GM19438 (cell line): ENCODE results near the gene KCMF1.

Experiments used
- ATAC-seq: cut with Tn5 transposase; IDR thresholded peaks from one replicate; pipeline ENCODE4 v1.9.1; 2021; ENCODE audit warnings: low read depth; ENCODE audit not compliant: unreplicated experiment

The KCMF1 gene

DNA sequence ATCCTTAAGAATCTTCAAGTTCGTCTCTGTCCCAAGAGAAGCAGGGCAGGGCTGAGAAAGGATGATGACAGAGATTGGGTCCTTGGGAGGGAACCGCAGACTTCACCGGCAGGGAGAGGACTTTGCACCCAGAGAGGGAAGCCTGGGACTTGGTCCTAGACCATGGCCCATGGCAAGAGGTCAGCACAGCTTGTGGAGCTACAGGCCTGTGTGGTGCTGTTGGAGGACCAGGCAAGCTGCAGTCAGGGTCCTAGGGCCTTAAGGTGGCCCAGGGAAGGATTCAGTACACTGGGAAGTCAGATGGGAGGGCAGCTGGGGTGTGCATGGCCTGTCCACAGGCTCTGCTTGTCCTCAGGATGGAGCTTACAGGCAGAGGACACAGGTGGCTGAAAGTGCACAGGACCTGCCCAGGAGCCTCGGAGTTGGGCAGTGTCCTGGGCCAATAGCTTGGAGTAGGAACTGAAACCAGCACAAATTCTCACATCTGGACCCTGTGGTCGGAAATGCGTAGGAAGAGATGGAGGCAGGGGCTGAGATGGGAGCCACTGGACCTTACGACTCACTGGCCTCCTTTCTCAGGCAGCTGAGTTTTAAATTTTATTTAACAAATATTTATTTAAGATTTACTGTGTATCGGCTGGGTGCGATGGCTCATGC is 105.8 kb downstream of the KCMF1 start:
- no peak for ATAC-seq

DNA sequence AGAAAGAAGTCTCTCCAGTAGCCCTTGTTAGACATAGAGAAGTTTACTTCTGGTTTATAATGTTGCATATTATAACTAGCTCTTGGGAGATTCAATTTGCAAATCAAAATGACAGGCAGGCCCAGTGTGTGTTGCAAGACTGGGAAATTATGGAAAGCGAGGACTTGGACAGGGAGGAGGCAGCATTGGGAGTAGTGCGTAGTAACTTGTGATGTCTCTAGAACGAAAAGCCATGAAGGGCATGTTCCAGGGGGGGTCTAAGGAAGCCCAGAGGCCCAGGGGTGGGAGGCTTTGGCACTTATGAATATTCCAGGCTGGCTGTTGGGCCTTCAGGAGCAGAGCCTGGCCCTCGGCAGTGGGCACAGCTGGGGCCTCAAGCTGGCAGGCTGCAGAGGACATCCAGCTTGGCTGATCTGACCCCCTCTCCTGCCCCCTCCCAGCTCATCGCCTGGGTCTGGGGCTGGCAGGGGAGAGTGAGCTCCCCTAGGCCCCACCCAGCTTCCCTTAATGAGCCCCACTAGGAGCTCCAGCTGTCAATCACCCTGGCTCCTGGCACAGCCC is 107.0 kb downstream of the KCMF1 start:
- ATAC-seq = no peak

- ATAC-seq = no peak
Measured at GRCh38 chr2:85078536-85078935, 107.6 kb downstream of the KCMF1 start.

GRCh38 chr2:85083092-85083491 is 112.1 kb downstream of the KCMF1 start:
- ATAC-seq = no peak

- no peak for ATAC-seq
Measured at GRCh38 chr2:85085563-85085962, 114.6 kb downstream of the KCMF1 start.

- no peak for ATAC-seq
Measured at GRCh38 chr2:85087541-85087940, 116.6 kb downstream of the KCMF1 start.

- no peak for ATAC-seq
Measured at GRCh38 chr2:85088921-85089320, 118.0 kb downstream of the KCMF1 start.

GRCh38 chr2:85089585-85089984 is 118.6 kb downstream of the KCMF1 start:
- no peak for ATAC-seq

- ATAC-seq = no peak
Measured at GRCh38 chr2:85091838-85092237, 120.9 kb downstream of the KCMF1 start.

DNA sequence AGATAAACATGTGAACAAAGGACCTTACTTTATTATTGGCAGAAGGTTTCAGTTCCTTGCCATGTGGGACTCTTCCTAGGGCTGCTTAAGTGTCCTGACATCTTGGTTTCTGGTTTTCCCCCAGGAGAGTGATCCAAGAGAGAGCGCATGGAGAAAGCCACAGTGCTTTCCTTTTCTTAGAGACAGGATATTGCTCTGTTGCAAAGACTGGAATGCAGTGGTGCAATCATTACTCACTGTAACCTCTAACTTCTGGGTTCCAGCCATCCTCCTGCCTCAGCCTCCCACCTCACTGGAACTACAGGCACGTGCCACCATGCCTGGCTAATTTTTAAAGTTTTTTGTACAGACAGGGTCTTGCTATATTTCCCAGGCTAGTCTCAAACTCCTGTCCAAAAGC is 124.1 kb downstream of the KCMF1 start:
- no peak for ATAC-seq

DNA sequence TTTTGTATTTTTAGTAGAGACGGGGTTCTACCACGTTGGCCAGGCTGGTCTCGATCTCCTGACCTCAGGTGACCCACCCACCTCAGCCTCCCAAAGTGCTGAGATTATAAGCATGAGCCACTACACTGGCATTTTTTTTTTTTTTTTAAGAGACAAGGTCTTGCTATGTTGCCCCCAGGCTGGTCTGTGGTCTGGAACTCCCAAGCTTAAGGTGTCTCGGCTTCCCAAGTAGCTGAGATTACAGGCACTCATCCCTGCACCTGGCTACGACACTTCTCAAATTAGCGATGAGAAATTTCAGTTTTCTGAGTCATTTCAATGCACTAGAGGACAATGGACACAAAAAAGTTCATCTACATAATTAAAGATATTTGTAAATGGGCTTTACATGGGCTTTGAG is 125.7 kb downstream of the KCMF1 start:
- ATAC-seq = no peak

DNA sequence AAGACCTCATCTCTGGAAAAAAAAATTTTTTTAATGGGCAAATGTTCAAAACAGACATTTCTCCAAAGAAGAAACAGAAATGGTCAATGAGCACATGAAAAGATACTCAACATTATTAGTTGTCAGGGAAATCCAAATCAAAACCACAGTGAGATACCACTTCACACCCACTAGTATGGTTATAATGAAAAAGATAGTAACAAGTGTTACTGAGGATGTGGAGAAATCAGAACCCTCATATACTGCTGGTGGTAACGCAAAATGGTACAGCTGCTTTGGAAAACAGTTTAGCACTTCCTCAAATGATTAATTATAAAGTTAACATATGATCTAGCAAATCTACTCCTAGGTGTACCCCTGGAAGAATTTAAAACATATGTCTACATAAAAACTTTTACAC is 133.3 kb downstream of the KCMF1 start:
- ATAC-seq = no peak

DNA sequence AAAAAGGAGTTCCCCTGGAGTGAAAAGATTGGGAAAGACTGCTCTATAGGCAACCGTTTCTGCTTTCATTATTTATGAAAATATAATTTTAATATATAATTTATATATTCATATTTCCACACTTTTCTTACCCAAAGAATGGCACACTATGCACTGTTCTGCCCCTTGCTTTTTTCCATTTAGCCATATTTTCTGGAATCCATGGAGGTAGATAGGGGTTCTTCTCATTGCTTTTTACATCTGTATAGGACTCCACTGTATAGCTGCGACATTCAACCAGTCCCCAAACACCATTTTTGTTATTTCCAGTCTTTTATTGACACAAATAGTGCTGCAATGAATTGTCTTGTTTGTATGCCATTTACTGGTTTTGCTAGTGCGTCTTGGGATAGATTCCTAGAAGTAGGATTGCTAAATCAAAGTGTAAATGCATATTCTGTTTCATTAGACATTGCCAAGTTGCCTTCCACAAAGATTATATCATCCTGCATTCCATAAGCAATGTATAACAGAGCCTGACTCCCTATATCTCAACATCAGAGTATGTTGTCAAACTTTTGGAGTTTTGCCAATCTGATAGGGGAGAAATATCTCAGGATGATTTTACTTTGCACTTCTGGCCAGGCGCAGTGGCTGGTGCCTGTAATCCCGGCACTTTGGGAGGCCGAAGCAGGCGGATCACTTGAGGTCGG is 135.7 kb downstream of the KCMF1 start:
- ATAC-seq = no peak
